ENCODE measurements around the gene SMDT1. TPM values are rescaled to one million over a fixed set of nuclear protein-coding genes. Genes with fewer than 3 reads are reported as not detected.
"Not testable (repeated sequence)": the region's sequence is repeated elsewhere in the genome, so short reads cannot be mapped to it uniquely, and the experiment has no call there.

The SMDT1 gene
- polyA plus RNA-seq, 1 donor: 93.7 TPM

DNA sequence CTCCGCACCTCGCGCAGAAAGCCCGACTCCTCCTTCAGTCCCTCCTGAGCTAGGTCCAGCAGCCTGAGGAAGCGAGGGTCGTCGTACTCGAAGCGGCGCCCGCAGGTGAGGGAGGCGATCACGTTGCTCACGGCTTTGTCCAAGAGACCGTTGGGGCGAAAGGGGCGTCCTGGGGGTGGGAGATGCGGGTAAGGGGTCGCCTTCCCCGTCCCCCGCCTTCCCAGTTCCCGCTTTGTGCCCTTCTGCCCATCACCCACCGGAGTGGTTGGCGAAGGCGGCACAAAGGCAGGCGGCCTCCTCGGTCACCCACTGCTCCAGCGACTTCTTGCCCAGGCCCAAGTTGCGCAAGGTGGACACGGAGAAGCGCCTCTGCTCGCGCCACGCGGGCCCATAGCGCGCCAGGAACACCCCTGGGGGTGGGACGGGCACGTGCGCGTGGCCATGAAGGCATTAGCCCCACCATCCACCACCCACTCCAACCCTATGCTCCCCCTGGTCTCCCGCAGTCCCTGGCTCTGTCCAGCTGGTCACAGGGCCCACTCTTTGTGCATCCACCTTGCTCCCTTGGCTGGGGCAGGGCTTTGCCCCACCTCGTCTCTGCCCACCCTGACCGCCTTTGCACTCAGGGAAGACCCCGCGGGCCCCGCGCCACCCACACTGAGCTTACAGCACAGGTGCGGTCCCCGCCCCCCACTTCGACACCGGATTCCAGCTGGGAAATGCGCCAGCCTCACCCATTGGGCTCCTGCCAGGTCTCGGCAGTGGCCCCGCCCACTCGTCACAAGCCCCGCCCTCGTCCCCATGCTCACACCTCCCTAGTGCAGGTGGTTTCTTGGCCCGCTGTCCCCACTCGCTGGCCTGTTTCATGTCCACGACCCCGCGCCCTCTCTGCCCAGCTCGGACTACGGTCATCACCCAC is 49.5 kb downstream of the SMDT1 start:
- peak in 1 of 2 donors; percentile 8 for DNase-seq
- H3K27ac ChIP-seq (ENCODE audit: low read length); H3K36me3 ChIP-seq (ENCODE audit: control insufficient read depth, insufficient read depth, low read length); H3K4me1 ChIP-seq (ENCODE audit: control insufficient read depth, insufficient read depth, low read length); H3K27me3 ChIP-seq (ENCODE audit: control insufficient read depth, insufficient read depth, low read length); H3K4me3 ChIP-seq (ENCODE audit: low read length): not testable (repeated sequence)
- no CpG with 5 or more reads among the region's 65 CpGs for WGBS (ENCODE audit: insufficient coverage, low lambda C conversion rate)
- peaks cover 15% of the 10 kb centered on the region for H3K9me3 ChIP-seq (ENCODE audit: control insufficient read depth, low read depth, low read length)

DNA sequence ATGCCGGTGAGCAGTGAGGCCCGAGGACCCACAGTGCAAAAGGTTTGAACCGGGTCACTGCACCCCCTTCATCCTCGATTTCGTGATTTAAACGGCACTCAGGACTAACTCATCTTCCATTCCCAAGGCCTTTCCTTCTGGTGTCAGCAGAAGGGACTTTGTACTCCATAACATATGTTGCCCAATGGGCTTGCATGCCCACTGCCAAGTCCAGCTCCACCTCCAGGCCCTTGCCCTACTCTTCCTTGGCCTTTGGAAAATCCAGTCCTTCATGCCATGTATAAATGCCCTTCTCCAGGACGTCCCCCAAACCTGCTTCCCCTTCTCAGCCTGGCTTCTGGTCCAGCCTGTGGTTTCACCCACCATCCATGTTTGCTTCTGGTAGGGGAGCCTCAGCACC is 50.7 kb downstream of the SMDT1 start:
- Histone ChIP-seq H3K27ac (ENCODE audit: low read length) (peak overlapping the region; percentile 44), H3K9me3 (ENCODE audit: control insufficient read depth, low read depth, low read length) (peaks cover 15% of the 10 kb centered on the region)
- H3K4me1 ChIP-seq (ENCODE audit: control insufficient read depth, insufficient read depth, low read length); H3K27me3 ChIP-seq (ENCODE audit: control insufficient read depth, insufficient read depth, low read length); H3K4me3 ChIP-seq (ENCODE audit: low read length); H3K36me3 ChIP-seq (ENCODE audit: control insufficient read depth, insufficient read depth, low read length); DNase-seq: not testable (repeated sequence)
- WGBS (ENCODE audit: insufficient coverage, low lambda C conversion rate): no CpG with 5 or more reads among the region's 7 CpGs

DNA sequence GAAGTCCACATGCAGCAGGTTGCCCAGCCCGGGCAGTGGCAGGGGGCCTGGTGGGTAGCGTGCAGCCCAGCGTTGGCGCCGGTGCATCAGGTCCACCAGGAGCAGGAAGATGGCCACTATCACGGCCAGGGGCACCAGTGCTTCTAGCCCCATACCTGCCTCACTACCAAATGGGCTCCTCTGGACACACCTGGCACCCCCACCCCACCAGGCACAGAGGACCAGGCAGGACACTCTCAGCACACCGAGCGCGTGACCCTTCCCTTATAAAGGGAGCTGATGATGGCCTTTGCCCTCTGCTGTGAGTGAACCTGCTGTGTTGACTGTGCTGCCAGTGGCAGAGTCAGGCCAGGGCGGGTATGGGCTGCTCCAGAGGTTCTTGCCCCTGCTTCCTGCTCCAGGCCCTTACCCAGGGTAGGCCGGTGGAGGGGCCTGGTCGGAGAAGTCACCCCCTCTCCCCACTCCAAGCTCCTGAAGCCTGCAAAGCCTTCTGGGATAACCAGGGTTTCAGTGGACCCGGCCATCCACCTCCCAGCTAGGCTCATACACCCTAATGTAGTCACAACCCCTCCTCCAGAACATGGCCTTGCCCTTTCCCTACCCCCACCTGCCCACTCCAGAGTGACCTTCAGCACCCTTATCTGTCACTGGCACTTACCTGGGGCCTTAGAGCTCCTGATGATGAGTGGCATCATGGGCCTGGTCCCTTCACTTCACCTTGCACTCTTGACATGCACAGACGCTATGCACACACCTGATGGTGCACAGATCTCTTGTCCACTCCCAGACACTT is 51.3 kb downstream of the SMDT1 start, which contains the start of gene CYP2D6:
TSS of gene CYP2D6 (minus strand) at position 172 of the 793 bp plus-strand sequence. CDS start at position 153, 19 bp downstream.
- peak within 1 kb of the TSS; percentile 44 for H3K27ac ChIP-seq (ENCODE audit: low read length)
- H3K36me3 ChIP-seq (ENCODE audit: control insufficient read depth, insufficient read depth, low read length); H3K4me3 ChIP-seq (ENCODE audit: low read length); H3K27me3 ChIP-seq (ENCODE audit: control insufficient read depth, insufficient read depth, low read length); H3K4me1 ChIP-seq (ENCODE audit: control insufficient read depth, insufficient read depth, low read length): not testable (repeated sequence)
- peak; percentile 45 to 64 for DNase-seq
- H3K9me3 ChIP-seq (ENCODE audit: control insufficient read depth, low read depth, low read length): peaks cover 15% of the 10 kb centered on the region
- WGBS (ENCODE audit: insufficient coverage, low lambda C conversion rate): no CpG with 5 or more reads among the region's 14 CpGs

DNA sequence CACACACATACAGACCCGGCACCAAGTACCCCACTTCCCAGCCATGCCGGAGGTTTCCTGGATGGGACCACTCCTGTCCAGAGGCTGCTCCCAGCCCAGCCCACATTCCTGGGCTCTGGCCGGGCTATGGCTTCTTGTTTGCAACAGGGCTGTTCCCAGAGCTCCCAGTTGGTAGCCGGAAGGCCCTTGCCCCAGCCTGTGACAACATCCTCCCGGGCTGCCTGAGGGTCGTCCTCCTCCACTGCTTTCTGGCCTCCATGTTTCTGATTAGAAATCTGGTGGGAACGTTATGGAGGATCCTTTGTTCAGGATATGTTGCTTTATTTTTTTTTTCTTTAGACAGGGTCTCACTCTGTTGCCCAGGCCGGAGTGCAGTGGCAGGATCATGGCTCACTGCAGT is 52.1 kb downstream of the SMDT1 start:
- Histone ChIP-seq H3K36me3 (ENCODE audit: control insufficient read depth, insufficient read depth, low read length) (no peaks in the 10 kb centered on the region), H3K4me3 (ENCODE audit: low read length) (no peak overlapping the region), H3K27me3 (ENCODE audit: control insufficient read depth, insufficient read depth, low read length) (no peaks in the 10 kb centered on the region), H3K27ac (ENCODE audit: low read length) (peak overlapping the region; percentile 44), H3K4me1 (ENCODE audit: control insufficient read depth, insufficient read depth, low read length) (peaks cover 9% of the 10 kb centered on the region), H3K9me3 (ENCODE audit: control insufficient read depth, low read depth, low read length) (peaks cover 15% of the 10 kb centered on the region)
- WGBS (ENCODE audit: insufficient coverage, low lambda C conversion rate): 70% methylated on average over 2 of the region's 8 CpGs
- DNase-seq: peak in 1 of 2 donors; percentile 17

DNA sequence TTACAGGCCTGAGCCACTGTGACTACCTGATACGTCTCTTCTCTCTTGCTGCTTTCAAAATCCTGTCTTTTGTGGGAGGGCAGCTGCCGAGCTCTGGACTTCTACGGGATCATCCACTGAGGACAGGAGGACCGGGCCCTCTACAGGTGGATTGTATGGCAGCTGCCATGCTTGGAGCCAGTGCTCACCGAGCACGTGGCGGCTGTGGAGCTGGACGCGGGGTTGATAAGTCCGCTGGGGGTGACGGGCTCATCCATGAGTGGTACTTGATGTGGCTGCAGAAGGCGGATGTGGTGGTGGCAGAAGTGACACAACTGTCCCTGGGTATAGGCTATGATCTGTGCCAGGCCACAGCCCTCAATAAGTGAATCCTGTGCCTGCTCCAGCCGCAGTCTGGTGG is 53.0 kb downstream of the SMDT1 start:
- no peak overlapping the region for H3K4me3 ChIP-seq (ENCODE audit: low read length)
- H3K4me1 ChIP-seq (ENCODE audit: control insufficient read depth, insufficient read depth, low read length): peaks cover 9% of the 10 kb centered on the region
- H3K36me3 ChIP-seq (ENCODE audit: control insufficient read depth, insufficient read depth, low read length): no peaks in the 10 kb centered on the region
- no peak for DNase-seq
- no peak overlapping the region for H3K27ac ChIP-seq (ENCODE audit: low read length)
- H3K27me3 ChIP-seq (ENCODE audit: control insufficient read depth, insufficient read depth, low read length): no peaks in the 10 kb centered on the region
- peaks cover 15% of the 10 kb centered on the region for H3K9me3 ChIP-seq (ENCODE audit: control insufficient read depth, low read depth, low read length)
- no CpG with 5 or more reads among the region's 13 CpGs for WGBS (ENCODE audit: insufficient coverage, low lambda C conversion rate)

Other genes starting within 250 kb of the SMDT1 start
- gene SREBF2, start 246.6 kb upstream of the SMDT1 start, polyA plus RNA-seq: 73.5 TPM
- 0.10 TPM for gene SHISA8, start 164.6 kb upstream of the SMDT1 start, polyA plus RNA-seq
- 2.3 TPM for gene TNFRSF13C, start 152.9 kb upstream of the SMDT1 start, polyA plus RNA-seq
- 11.6 TPM for gene CENPM, start 132.5 kb upstream of the SMDT1 start, polyA plus RNA-seq
- 5.1 TPM for gene SEPTIN3, start 110.3 kb upstream of the SMDT1 start, polyA plus RNA-seq
- 1.5 TPM for gene WBP2NL, start 80.9 kb upstream of the SMDT1 start, polyA plus RNA-seq
- 26.9 TPM for gene NAGA, start 8.9 kb upstream of the SMDT1 start, polyA plus RNA-seq
- gene PHETA2, start 5.5 kb upstream of the SMDT1 start, polyA plus RNA-seq: 10.7 TPM
- 71.1 TPM for gene NDUFA6, start 11.1 kb downstream of the SMDT1 start, polyA plus RNA-seq
- gene CYP2D6, start 51.1 kb downstream of the SMDT1 start, polyA plus RNA-seq: 6.5 TPM
- 30.5 TPM for gene TCF20, start 191.0 kb downstream of the SMDT1 start, polyA plus RNA-seq